ENCODE data around the gene PRSS22.

DNA sequence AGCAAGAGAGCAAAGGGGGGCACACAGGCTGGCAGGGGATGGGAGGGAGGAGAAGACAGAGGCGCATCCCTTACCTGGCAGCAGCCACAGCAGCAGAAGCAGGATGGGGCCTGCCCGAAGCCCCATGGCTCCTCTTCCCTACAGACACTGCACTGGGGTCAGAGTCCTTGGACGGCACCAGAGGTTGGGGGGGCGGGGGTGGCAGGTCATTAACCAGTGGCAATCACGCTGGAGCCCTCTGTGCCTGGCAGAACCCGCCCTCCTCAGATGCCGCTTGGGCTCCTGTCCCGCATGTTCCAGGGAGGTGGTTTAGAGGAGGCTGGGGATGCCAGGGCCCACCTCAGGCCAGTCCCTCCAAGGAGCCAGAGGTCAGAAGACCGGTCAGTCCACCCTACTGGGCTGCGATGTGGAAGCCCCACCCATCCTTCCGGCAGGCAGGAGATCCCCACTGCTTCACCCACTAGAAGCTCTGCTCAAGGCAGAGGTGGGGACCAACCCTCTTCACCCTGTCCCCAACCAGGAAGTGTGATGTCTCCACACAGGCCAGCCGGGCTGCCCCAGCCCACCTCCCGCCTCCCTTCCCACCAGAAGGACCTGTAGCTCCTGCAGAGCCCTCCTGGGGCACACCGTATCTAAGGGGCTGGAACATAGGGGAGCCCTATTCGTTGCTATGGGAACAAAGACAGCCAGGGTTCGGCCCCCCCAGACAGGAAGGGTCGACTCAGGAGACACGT is 16.2 kb downstream of the PRSS22 start:
- TF ChIP-seq POLR2AphosphoS2 (IDR thresholded peaks at IDR 0.05; ENCODE audit: low read depth, low read length) = no peak
- no peak for TF ChIP-seq POLR2A (IDR thresholded peaks at IDR 0.05; ENCODE audit: low read depth, low read length)
- no peak for TF ChIP-seq YY1 (IDR thresholded peaks at IDR 0.05; ENCODE audit: low read depth, low read length)
- TF ChIP-seq, protein P1, sequence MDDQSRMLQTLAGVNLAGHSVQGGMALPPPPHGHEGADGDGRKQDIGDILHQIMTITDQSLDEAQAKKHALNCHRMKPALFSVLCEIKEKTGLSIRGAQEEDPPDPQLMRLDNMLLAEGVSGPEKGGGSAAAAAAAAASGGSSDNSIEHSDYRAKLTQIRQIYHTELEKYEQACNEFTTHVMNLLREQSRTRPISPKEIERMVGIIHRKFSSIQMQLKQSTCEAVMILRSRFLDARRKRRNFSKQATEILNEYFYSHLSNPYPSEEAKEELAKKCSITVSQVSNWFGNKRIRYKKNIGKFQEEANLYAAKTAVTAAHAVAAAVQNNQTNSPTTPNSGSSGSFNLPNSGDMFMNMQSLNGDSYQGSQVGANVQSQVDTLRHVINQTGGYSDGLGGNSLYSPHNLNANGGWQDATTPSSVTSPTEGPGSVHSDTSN (IDR thresholded peaks at IDR 0.05; ENCODE audit: insufficient replicate concordance, low read depth, low read length) = no peak
- TF ChIP-seq, protein P2, sequence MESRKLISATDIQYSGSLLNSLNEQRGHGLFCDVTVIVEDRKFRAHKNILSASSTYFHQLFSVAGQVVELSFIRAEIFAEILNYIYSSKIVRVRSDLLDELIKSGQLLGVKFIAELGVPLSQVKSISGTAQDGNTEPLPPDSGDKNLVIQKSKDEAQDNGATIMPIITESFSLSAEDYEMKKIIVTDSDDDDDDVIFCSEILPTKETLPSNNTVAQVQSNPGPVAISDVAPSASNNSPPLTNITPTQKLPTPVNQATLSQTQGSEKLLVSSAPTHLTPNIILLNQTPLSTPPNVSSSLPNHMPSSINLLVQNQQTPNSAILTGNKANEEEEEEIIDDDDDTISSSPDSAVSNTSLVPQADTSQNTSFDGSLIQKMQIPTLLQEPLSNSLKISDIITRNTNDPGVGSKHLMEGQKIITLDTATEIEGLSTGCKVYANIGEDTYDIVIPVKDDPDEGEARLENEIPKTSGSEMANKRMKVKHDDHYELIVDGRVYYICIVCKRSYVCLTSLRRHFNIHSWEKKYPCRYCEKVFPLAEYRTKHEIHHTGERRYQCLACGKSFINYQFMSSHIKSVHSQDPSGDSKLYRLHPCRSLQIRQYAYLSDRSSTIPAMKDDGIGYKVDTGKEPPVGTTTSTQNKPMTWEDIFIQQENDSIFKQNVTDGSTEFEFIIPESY (IDR thresholded peaks at IDR 0.05) = no peak
- no peak for TF ChIP-seq ZNF274 (IDR thresholded peaks at IDR 0.05; ENCODE audit: insufficient read depth, insufficient read length)

All from GM12878 (cell line).